ENCODE data around the gene ZC3H13. TPM values are rescaled to one million over a fixed set of nuclear protein-coding genes. Genes with fewer than 3 reads are reported as not detected.

ZC3H13 gene
- total and polyA plus RNA-seq, 10 of the 15 experiments (the other 5 are each of a cell fraction or from before 2014, with no cell fraction given), result 10.0 to 55.9 (median 25.4) TPM

DNA sequence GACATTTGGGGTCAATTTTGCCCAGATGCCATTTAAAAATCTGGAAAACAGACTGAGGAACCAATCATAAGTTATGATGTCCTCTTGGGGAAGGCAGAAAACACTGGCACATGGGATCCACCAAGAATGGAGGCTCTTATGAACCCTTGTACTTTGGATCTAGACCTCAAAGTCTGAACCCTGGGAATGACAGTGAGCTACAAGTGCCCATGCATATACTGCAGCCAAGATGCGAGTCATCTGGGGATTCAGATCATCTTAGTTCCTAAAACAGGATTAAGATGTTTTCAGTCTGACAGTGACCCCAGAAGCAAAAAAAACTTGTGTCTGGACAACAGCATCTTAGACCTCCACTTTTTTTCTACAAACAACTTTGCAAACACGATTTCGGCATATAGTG is 100.8 kb downstream of the ZC3H13 start (continued):
- TF ChIP-seq, protein P1, sequence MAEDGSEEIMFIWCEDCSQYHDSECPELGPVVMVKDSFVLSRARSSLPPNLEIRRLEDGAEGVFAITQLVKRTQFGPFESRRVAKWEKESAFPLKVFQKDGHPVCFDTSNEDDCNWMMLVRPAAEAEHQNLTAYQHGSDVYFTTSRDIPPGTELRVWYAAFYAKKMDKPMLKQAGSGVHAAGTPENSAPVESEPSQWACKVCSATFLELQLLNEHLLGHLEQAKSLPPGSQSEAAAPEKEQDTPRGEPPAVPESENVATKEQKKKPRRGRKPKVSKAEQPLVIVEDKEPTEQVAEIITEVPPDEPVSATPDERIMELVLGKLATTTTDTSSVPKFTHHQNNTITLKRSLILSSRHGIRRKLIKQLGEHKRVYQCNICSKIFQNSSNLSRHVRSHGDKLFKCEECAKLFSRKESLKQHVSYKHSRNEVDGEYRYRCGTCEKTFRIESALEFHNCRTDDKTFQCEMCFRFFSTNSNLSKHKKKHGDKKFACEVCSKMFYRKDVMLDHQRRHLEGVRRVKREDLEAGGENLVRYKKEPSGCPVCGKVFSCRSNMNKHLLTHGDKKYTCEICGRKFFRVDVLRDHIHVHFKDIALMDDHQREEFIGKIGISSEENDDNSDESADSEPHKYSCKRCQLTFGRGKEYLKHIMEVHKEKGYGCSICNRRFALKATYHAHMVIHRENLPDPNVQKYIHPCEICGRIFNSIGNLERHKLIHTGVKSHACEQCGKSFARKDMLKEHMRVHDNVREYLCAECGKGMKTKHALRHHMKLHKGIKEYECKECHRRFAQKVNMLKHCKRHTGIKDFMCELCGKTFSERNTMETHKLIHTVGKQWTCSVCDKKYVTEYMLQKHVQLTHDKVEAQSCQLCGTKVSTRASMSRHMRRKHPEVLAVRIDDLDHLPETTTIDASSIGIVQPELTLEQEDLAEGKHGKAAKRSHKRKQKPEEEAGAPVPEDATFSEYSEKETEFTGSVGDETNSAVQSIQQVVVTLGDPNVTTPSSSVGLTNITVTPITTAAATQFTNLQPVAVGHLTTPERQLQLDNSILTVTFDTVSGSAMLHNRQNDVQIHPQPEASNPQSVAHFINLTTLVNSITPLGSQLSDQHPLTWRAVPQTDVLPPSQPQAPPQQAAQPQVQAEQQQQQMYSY (CRISPR knock-in tag; IDR thresholded peaks at IDR 0.05), result no peak
- TF ChIP-seq HCFC1 (IDR thresholded peaks at IDR 0.05; ENCODE audit: low read length) (no peak), ATF7 (IDR thresholded peaks at IDR 0.05; ENCODE audit: low read depth) (no peak), SMAD1 (IDR thresholded peaks at IDR 0.05; ENCODE audit: low read depth, partially characterized antibody) (no peak), SMC3 (IDR thresholded peaks at IDR 0.05; ENCODE audit: borderline replicate concordance, low read length) (no peak)

DNA sequence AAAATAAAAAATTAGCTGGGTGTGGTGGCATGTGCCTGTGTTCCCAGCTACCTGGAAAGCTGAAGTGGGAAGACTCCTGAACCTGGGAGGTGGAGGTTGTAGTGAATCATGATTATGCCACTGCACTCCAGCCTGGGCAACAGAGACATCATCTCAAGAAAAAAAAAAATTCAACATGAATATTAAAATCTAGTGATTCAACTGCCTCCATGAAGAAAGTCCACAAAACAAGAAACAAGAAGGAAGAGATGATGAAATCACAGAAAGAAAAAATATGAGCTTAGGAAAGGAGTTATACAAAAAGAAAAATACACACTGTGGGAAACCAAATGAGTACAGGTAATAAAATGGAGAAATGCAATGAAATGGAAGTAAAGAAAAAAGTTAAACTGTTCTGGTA is 101.4 kb downstream of the ZC3H13 start:
- no peak overlapping the region for H3K9ac ChIP-seq (ENCODE audit: control insufficient read depth, insufficient read depth, low read length)
- FAIRE-seq, result no peak
- CTCF ChIA-PET, result interaction anchor here (0.6 kb wide), 1 partner anchor 100 kb away, joined by 3 read pairs; no protein-coding TSS in a partner anchor
- no peaks in the 10 kb centered on the region for H3K4me1 ChIP-seq (ENCODE audit: control insufficient read depth, insufficient read depth, low read length)
- H2AFZ ChIP-seq (ENCODE audit: control insufficient read depth, low read depth, low read length), result no peak overlapping the region
- H3K4me3 ChIP-seq, result no peak overlapping the region
- BruUV-seq (replicated peaks), result no TSS peak
- intact Hi-C loops (cut with micrococcal nuclease; ENCODE audit: unreplicated experiment) (no loop called here), in situ Hi-C loops (cut with MboI) (no loop called here)
- H3K9me3 ChIP-seq (replicated peaks; ENCODE audit: control insufficient read depth, insufficient read depth, low read length), result no peaks in the 10 kb centered on the region
- no peak overlapping the region for H3K27ac ChIP-seq (ENCODE audit: control insufficient read depth, insufficient read depth)
- ATAC-seq, result no peak
- TF ChIP-seq SP1 (IDR thresholded peaks at IDR 0.05; ENCODE audit: low read depth, low read length) (no peak), IKZF1 (conservative IDR thresholded peaks at IDR 0.05) (no peak), CREB1 (IDR thresholded peaks at IDR 0.05; ENCODE audit: low read depth) (no peak)
- H3K27me3 ChIP-seq (replicated peaks in 1 of 2; ENCODE audit: control insufficient read depth in 2 of 2, insufficient read depth in 2 of 2, low read length in 1 of 2), result no peaks in the 10 kb centered on the region
- SMC1A ChIA-PET (ENCODE audit: uncharacterized antibody, unreplicated experiment), result interaction anchor here (0.9 to 1.0 kb wide), 2 partner anchors 15 to 32 kb away, joined by 3 read pairs; no protein-coding TSS in a partner anchor
- no peaks in the 10 kb centered on the region for H3K79me2 ChIP-seq (ENCODE audit: control insufficient read depth, insufficient read depth, low read length)
- RAD21 ChIA-PET (ENCODE audit: unreplicated experiment), result no interaction called here
- POLR2A ChIA-PET, result no interaction called here
- no peaks in the 10 kb centered on the region for H4K20me1 ChIP-seq (ENCODE audit: control insufficient read depth, insufficient read depth)
- no peak overlapping the region for H3K4me2 ChIP-seq (ENCODE audit: control insufficient read depth, insufficient read depth)
- no peak for DNase-seq (ENCODE audit: low read depth, low spot score)
- peaks cover 0 to 8% of the 10 kb centered on the region in 2 experiments; a peak in 1 of 4 replicates for H3K36me3 ChIP-seq (ENCODE audit: control insufficient read depth in 2 of 2, insufficient read depth in 2 of 2, low read length in 1 of 2)
